Stimulated activated CD4-positive, alpha-beta T cell treated with anti-CD3 and anti-CD28 coated beads, Interleukin-12 subunit alpha, Interleukin-12 subunit beta, amount 100 ng/mL, for 24 hours (primary cell): ENCODE measurements around the gene CCR6.
A peak's percentile ranks its signal among the peaks of the same experiment; 100 is the strongest.
"Not testable (repeated sequence)": the region's sequence is repeated elsewhere in the genome, so short reads cannot be mapped to it uniquely, and the experiment has no call there.

Experiments used
- DNase-seq, 2 experiments: peaks; one replicate each; pipeline ENCODE4 v3.0.0-alpha.2; 2020; ENCODE audit warnings: low read depth in 2 of 2

CCR6 gene

DNA sequence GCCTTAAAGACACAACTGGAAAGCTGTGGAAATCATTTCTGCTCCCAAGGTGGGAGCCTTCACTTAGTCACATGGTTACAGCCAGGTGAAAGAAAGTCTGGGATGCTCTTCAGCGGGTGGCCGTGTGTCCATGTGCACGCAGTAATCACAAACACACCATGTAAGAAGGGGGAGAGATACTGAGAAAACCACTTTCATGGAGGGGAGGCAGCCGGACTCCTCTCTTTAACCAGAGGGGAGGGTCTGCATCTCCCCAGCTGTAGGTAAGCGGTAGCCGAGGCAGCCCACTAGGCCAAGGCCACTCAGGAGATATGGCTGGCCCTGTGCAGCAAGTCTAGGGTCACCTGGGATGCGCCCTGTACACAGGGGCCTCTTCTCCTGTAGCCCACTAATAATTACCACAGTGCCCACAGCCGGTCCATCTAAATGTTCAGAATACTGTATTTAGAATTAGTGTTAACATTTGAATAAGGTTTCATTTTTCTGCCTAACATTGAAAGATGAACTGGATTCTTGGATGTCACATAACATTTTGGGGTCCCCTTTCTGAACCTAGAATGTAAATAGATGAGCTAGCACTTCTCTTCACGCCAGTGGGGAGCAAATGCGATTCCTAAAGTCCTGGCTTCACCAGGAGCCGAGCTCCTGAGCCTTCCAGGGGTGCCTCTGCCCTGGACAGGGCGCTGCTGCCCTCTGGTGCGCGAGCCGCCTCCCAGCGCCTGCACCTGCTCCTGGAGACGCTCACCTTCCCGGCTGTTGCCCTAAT lies 19.0 kb downstream of the CCR6 start:
- peak in 1 of 2 experiments; percentile 35 for DNase-seq

DNA sequence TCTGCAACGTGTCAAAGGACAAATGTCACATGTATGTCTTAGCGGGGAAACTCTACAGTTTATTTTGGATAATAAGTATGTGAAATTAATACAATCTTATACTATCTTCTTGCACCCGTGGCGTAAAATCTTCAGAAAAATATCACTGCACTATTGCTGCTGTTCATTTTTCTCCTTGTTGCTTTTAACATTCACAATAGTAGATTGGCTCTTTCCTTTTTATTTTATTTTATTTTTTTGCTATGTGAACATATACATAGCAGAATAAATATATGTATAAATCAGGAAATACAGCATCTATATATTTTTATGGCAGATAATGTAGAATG lies 19.5 kb downstream of the CCR6 start:
- DNase-seq: no peak

DNA sequence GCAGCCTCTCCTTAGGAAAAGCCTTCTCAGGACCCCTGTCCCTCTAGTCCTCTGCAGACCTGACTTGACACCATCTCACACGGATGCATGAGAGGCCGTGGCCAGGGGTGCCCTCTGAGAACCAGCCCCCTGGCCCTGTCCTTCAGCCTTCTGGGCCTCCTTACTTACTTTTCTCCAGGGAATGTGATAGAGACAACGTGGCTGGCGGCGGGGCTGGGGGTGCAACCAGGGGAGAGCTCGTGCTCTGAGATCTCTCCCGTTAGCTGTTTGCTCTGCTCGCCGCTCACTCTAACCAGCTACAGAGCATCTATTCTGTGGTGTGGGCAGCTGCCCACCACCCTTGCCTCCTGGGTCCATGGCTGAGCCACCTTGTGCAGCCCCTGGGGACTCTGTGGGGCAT lies 20.1 kb downstream of the CCR6 start:
- no peak for DNase-seq

DNA sequence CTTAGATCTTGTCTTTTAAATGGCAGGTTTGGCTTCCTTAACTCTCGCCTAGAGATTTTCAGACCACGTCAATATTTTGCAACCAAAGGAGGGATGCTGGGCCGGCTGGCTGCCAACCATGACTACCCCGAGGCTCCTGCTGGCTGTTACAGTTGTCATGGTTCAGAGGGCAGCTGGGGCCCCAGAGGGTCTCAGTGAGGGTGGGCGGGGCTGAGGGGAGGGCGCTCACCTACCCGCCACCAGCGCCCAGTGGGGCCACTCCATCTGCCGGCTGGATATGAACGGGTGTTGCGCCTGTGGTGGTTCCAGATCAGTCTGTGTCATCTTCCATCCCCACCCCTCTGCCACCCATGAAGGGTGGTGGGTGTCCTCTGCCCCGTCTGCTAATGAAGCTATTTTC lies 22.6 kb downstream of the CCR6 start:
- no peak for DNase-seq

DNA sequence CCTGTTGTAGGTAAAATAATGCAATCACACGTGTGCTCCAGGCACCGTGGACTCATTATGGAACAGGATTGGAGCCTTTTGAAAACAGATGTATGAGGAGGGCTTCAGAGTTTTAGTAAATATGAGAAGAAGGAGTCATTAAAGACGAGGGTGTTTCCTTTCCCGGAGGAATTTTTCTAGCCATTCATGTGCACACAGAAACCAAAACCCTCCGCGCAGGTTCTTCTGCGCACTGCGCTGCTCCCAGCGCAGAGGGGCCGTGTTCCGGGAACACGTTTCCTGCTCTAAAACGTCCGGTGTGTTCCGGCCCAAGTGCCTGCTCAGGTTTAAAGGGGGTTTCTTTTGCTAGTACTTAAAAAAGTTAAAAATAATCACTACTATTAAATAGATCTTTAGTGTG lies 23.2 kb downstream of the CCR6 start:
- DNase-seq: no peak

DNA sequence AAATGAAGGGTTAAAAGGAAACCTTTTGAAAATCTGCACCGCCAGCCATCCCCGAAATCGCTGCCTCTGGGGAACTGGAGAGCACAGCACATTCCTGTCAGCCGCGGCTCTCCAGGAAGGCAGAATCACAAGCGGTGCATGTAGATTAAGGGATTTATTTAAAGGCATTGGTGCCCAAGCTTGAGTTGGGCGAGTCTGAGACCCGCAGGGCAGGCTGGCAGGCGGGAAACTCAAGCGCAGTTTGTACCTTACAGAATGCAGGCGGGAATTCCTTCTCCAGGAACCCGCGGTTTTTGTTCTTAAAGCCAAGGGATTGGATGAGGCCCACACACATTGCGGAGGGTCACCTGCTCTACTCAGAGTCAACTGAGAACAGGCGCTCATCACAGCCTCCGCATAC lies 24.1 kb downstream of the CCR6 start:
- DNase-seq: no peak

DNA sequence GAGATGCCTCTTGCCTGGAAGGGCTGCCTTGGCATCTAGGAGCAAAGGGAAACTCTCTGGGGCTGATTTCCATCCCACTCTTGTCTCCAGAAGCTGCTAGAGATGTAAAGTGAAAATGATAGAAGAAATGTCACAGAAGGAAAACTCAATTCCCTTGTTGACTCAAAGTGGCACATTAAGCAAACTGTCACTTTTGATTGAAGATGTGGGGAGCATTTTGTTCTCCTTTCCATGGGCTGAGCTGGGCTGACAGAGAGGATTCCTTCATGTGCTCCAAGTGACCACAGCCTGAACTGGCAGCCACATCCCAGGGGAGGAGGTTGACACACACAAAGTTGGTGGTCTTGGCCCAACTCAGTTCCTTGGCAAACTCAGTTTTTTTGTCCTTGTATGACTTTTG lies 25.1 kb downstream of the CCR6 start:
- DNase-seq: no peak

DNA sequence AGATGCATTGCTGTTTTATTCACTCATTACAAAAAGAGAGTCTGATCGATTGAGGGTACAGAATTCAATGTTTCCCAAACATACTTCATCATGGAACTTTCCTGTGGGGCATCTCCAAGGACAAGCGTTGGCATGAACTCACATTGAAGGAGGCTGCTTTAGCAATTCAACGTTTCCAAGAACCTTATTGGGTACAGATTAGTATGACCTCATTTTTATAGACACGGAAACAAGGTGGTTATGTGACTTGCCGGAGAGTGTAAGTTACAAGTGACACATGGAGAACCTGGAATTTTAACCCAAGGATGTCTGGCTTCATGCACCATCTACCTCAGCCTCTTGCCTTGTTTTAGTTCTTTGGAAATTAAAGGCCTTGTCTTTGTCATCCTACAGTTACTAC lies 26.1 kb downstream of the CCR6 start:
- DNase-seq: no peak

DNA sequence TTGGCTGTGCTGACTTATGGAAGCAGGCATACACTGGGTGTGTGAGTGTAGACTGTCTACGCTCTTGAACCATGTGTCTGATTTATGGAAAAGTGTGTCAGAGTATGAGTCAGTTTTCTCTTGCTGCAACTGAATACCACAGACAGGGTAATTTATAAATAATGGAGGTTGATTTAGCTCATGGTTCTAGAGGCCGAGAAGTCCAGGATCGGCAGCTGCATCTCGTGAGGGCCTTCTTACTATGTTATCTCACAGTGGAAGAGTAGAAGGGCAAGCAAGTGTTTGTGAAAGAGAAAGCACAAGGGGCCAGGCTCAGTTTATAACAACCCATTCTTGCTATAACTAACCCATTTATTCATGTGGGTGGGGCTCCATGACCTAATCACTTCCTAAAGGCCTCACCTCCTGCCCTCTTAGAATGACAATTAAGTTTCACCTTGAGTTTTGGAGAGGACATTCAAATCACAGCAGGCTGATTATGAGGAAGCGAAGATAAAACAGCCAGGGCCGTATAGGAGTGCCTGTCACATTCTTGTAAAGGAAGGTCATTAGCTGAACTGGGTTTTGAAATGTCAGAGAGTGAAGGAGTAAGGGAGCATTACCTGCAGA lies 28.1 kb downstream of the CCR6 start:
- no peak for DNase-seq

DNA sequence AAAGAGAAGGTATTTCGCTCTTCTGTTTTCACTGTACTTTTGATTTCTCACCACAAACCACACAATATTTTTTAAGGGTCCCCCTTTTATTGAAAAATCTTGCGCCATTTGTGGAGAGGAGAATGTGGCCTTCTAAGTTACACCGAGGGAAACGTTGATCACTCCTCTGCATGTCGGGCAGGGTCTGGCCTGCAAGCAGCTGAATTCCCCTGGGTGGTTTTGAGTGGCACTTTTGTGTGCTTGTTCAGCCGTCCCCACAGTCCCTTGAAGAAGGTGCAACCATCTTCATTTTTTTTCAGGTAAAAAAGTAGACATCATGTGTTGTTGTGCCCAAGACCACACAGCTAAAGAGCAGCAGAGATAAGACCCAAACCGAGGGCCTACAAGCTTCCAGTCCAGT lies 28.8 kb downstream of the CCR6 start:
- no peak for DNase-seq

DNA sequence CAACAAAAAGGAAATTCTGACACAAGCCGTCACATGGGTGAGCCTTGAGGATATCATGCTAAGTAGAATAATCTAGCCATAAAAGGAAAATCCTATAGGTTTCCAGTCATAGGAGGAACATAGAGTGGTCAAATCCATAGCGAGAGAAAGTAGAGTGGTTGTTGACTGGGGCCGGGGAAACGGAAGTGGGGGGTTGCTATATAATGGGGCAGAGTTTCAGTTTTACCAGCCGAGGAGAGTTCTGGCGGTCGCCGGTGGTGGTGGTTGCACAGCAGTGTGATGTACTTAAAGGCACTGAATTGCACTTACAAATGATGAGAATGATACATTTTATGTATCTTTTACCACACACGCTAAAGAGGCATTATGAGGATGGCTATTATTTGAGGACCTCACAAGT lies 30.0 kb downstream of the CCR6 start:
- DNase-seq: no peak

DNA sequence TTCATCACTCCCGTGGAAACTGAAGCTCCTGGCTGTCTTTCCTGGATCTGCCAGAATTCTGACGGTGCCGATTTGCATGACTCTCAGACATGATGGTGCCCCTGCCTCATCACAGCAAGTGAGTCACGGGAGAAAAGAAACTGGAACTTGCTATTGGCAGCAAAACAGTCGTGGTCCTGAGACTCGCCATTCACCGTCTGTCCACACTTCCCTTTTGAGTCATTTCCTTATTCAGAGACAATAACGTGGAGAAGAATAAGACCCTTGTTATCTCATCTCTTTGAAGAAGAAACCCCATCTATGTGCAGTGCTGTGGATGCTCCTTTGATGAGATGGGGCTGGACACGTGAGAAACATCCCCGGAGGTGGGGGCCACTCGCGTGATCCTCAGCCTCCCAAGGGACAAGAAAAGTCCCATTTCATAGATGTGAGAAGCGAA lies 30.6 kb downstream of the CCR6 start:
- DNase-seq: no peak

DNA sequence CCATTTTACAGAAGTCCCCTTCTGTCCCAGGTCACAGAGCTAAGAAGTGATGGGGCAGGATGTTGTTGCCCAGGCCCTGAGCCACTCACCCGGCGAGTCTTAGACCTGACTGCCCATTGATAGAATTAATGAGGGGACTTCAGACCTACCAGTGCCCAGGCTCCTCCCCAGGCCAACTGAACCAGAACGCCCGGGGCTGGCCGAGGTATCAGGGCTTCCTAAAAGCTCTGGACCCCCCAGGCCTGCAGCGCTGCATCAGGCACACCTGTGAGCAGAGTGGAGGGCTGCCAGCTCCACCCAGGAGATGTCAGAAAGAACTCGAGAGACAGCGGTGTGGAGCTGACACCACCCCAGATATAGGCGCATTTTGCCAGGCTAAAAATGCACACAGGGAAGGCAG lies 31.4 kb downstream of the CCR6 start:
- DNase-seq: no peak

DNA sequence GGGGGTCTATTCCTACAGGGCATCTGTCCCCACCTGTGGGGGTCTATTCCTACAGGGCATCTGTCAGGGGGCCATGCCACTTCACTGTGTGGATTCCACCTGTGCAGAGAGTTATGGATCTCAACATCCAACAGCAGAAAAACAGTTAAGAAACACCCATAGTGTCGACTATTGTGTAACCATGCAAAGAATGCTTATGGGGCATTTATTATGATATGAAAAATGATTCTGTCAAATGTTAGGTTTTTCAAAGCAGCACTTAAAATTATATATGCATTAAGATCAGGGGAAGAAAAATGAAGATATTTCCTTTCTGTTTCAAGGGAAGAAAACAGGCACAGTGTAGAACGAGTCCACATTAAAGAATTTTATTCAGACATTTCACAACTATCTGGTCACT lies 32.0 kb downstream of the CCR6 start:
- no peak for DNase-seq

DNA sequence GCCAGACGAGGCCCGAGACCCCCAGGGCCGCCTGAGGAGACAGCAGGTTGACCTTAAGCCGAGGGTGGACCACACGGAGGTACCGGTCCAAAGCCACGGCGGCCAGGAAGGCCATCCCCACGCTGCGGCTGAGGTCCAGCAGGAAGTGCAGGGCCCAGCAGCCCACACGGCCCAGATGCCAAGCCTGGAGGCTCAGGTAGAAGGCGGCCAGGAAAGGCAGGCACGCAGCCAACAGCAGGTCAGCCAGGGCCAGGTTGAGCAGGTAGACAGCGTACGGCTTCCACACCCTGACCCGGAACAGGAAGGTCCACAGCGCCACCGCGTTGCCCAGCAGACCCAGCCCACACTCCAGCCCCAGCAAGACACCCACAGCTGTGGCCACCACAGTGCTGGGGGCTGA lies 34.5 kb downstream of the CCR6 start:
- DNase-seq: no peak

DNA sequence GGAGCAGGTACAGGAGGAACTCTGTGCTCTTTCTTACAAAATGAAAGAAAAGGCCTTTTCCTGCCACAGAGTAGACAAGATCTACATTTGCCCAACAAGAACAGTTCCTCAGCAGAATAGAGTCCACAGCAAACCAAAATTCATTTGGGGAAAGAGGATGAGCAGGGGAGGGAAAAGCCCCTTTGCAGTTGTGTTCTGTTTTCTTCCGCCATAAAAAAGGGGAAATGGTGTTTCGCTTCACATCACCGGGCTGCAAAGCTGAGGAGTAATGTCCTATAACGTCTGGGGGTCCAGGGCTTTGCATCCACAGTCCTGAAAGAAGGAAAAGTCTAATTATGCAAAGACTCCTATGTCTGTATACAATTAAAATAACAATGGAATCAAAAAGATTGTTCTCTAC lies 35.0 kb downstream of the CCR6 start, which contains the start of gene GPR31:
Gene GPR31 (minus strand): TSS at position 118 of the 400 bp plus-strand sequence. CDS start 149 bp downstream, outside the sequence.
- DNase-seq: no peak

DNA sequence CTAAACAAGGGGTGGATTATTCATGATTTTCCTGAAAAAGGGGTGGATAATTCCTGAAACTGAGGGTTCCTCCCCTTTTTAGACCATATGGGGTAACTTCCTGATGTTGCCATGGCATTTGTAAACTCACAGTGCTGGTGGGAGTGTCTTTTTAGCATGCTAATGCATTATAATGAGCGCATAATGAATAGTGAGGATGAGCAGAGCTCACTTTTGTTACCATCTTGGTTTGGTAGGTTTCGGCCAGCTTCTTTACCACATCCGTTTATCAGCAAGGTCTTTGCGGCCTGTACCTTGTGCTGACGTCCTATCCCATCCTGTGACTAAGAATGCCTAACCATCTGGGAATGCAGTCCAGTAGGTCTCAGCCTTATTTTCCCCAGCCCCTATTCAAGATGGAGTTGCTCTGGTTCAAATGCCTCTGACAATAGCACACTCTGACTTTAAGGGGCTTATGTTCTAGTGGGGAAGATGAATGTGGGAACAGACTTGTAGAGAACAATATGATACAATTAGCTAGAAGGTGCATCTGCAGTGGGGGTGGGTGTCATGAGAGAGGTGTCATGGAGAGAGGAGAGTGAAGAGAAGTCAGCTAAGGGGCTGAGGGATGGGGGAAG lies 39.1 kb downstream of the CCR6 start:
- DNase-seq: no peak

DNA sequence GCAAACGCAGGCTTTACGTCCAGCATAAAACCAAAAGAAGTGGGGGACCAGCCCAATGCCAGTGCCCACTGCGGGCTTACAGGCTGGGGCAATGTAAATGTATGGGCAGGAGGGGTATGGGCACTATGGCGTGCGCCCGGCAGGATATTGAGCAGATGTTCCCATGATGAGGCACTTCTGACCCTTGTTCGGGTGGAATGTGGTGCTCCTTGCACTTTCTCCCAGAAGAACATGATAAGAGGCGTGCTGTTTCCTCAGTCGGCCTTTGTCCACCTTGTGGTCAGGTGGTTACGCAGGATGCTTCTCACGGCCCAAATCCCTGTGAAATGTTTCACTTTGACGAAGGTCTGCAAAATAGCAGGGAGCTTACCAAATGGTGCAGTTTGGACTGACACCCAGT lies 39.7 kb downstream of the CCR6 start:
- DNase-seq: no peak

DNA sequence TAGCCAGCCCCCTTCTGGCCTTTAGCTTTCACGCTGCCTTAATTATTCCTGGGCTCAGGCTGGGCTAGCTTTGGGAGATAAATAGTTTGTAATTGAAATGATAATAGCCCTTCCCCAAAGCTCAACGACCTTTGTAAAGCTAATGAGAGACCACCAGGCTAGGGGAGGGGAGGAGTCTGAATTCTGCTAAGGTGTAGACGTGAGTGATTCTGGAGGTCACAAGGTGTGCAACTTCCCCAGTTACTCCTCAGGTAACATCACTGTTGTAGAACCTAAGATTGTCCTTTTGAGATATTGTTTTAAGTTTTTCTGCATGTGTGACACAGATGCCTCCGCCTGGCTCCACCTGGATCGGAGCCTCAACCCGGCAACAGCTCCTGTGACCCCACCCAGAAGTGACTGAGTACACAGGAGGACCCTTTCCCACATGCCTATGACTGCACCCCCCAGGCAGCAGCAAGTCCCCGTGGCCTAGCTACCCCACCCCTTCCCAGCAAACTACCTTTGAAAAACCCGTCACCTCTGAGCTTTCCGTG lies 40.6 kb downstream of the CCR6 start:
- DNase-seq: no peak

DNA sequence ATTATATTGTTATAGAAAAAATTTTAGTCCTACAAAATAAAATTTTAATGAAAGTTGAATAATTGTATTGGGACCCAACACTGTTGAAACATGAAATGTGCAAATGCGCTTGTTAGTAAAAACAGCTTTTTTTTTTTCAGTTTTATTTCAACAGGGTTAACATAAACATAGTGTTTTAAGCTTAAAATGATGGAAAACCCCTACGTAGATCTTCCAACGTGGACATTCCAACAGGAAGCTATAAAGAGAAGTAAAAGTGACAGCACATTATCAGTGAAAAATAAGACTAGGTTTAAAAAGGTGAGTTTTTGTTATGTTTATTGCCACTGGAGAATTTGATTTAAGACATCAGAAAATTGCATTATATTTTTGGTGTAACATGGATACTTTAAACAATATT lies 41.4 kb downstream of the CCR6 start:
- no peak for DNase-seq

DNA sequence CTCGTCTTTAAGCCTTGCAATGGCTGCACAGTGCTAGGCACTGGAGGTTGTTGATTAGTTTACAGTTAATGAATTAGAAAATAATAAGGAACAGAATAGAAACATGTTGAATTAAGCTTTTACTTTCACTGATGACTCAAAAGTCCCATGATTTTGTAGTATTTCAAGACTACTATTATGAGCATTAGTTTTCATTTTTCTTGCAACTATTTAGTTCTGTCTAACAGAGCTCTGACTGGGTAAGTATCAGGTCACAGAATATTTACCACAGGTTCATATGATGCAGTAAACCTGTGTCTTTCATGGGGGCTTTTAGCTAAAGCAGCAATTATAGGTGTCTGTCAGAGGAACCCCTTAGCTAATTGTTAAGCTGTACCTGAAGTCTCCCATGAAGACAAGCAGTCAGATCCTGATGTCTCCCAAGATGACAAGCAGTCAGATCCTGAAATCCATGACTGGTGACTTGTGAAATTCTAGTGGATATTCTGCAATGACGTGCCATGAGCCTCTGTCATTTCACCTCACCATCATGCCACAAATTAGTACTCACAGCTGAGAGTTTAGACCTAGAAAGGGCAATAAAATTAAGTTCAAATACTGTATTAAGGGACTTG lies 43.1 kb downstream of the CCR6 start:
- no peak for DNase-seq

DNA sequence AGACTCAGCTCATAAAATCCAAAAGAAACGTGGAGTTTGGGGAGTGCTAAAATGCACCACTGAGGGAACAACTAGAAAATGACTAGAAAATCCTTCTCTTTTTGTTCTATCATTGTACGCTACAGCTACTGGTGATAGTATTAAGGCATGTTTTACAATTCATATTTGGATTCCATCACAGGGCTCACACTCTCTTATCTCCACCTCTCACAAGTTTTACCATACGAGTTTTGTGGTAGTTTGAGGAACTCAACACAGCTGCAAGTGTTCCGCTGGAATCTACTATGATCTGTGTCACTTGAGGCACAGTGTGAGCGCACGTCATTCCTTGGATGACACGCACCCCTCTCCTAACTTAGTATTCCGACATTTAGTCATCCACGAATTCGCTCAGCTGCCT lies 44.8 kb downstream of the CCR6 start:
- not testable (repeated sequence) for DNase-seq

DNA sequence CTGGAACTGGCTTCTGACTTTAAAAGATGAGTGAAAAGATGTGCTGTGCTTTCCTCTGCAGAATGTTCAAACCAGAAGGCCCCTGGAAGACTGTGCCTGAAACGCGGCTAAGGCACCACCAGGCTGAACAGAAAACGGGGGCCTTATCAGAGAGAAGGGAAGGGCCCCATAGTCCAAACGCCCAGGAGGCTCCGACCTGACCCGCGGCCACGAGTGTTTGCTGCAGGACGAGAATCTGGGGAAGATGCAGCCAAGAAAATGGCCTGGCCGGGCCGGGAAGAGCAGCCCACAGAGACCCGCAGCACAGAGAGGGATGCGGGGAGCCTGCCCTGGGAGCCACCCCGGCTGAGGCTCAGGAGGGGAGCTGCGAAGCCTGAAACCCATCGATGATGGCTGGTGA lies 45.4 kb downstream of the CCR6 start:
- DNase-seq: not testable (repeated sequence)
